ENCODE measurements around the gene IFI44L.

IFI44L gene

DNA sequence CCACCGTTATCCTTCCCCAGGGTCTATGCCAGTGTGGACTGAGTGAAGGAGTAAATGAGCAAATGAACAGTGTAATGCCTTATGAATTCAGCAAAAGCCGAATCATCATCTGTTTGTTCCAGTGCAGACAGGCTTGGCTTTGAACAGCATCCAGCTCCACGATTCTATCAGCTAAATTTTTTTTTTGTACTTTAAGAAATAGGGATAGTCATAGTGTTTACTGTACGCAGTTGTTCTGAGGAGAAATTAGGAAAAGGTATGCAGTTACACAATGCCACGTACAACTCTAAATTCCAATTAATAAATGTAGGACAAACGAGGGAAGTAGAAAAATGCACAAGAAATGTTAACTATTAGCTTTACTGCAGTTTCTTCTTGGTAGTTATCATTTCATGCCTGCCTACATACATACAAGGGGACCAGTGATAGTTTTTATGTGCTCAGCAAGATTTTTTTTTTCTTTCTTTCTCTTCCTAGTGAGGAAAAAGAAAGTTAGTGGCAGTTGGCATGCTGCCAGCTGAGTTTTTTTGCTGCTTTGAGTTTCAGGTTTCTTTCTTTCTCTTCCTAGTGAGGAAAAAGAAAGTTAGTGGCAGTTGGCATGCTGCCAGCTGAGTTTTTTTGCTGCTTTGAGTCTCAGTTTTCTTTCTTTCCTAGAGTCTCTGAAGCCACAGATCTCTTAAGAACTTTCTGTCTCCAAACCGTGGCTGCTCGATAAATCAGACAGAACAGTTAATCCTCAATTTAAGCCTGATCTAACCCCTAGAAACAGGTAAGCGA, at the start of gene IFI44L:
TSS of gene IFI44L (plus strand) at position 646 of the 777 bp plus-strand sequence. CDS start 7,468 bp downstream, outside the sequence.
- DNase-seq (ENCODE audit: low read depth) = peak; percentile 68

DNA sequence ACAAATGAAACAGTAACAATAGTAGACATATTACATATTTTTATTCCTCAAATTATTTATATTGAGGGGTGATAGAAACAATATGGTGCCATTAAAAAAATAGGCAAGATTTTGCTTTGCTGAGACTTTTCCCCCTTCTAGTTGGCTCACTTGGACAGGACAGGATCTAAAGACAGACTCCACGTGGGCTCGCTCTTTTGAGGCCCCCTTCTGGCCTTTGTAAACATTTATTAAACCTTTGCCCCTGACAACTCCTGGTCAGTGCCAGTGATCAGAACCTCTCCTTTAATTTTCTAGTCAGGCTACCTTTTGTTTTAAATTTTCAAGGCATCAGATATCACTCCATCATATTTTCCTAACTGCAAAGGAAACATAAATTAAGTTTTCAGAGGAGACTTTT, 49.7 kb upstream of the IFI44L start:
- no peak for DNase-seq (ENCODE audit: low read depth)

DNA sequence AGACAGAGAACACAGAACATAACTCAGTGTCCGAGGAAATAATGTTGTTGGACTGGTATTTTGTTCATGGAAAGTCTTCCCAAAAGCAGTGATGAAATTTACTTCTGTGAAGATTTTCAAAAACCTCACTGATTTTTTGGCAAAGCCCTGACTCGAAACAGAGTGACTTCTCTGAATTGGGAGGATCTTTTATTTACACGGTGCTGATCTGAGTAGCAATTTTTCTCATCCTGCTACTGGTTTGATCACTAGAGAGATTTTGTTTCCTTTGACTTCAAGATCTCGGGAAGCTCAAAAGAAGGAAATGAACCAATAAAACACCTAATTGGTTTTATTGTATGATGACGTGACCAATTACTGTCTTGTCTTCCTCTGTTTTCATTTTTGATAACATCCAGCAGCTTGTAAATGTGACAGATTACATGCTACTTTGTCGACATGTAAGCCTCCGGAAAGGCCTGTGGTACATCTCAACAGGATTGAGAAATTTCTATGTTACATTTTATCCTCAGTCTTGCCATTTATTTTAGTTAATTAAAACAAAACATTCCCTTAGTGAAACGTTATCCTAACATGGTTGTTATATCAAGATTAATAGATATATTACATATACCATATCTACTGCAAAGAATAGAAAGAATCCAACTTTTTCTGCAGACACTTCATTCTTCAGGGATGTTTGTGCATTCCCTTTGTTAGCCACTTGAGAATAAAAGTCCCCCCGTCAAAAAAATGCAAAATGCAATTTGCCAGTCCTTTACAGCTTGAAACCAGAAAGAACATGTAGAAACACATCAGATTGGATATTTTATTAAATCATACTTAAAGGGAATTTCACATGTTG, 42.8 kb upstream of the IFI44L start:
- DNase-seq (ENCODE audit: low read depth) = peak; percentile 81

DNA sequence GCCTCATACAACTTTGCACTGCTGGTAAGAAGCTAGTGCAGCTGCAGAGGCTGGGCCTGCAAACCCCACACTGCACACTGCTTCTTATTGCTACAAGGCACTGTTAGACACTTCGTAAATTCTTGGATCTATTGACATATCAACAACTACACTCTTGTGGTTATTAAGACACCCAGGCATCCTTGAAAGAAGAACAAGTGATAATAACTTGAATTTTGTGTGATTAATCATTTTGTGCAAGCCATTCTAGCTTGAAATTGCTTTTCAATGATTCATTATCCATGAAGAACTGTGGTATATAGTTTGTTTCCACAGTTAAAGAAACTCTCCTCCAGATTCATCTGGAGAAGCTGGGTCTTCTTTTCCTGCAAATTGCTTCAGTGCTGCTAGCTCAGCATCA, 33.7 kb upstream of the IFI44L start:
- DNase-seq (ENCODE audit: low read depth) = peak; percentile 78

GRCh38 chr1:78587211-78587610, 33.0 kb upstream of the IFI44L start:
- peak; percentile 21 for DNase-seq (ENCODE audit: low read depth)

- no peak for DNase-seq (ENCODE audit: low read depth)
Measured at GRCh38 chr1:78591971-78592370, 28.3 kb upstream of the IFI44L start.

DNA sequence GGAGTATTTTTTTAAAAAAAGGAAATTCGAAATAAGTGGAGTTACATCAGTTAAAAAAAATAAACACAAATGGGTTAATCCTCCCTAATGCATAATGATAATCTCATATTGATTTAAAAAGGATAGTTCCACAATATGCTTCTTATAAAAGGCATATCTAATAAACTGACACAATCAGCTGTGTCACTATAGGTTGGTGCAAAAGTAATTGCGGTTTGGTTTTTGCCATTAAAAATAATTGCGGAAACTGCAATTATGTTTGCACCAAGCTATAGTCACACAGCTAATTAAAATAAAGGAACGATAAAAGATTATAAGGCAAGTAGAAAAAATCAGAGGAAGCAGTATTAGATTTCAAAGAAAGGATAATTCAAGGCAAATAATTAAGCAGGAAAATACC, 21.0 kb upstream of the IFI44L start:
- DNase-seq (ENCODE audit: low read depth) = no peak

DNA sequence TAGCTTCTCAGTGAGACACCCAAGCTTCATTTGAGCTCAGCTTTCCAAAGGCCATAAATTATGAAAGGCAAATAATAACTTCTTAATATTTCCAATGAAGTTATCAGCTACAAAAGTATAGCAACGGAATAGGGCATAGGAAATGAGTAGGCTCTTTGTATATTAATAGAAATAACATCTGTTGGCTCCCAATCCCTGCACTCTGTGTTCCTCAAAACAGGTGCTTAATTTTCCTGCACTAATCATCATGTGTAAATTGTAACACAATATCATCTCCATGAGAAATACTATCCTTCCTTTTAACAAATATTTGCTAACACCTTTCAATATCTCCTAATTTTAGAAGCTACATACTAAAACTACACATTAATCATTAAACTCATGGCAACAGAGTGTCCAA, 19.2 kb upstream of the IFI44L start:
- DNase-seq (ENCODE audit: low read depth) = no peak

- peak; percentile 46 for DNase-seq (ENCODE audit: low read depth)
Measured at GRCh38 chr1:78603206-78603605, 17.0 kb upstream of the IFI44L start.

GRCh38 chr1:78604643-78605042, 15.6 kb upstream of the IFI44L start:
- no peak for DNase-seq (ENCODE audit: low read depth)

- DNase-seq (ENCODE audit: low read depth) = no peak
Measured at GRCh38 chr1:78606274-78606673, 14.0 kb upstream of the IFI44L start.

- DNase-seq (ENCODE audit: low read depth) = peak; percentile 45
Measured at GRCh38 chr1:78607334-78607927, 12.8 kb upstream of the IFI44L start.

- no peak for DNase-seq (ENCODE audit: low read depth)
Measured at GRCh38 chr1:78607944-78608343, 12.3 kb upstream of the IFI44L start.

- peak; percentile 85 for DNase-seq (ENCODE audit: low read depth)
Measured at GRCh38 chr1:78617615-78618026, 2.6 kb upstream of the IFI44L start.

- DNase-seq (ENCODE audit: low read depth) = no peak
Measured at GRCh38 chr1:78619032-78619431, 1.2 kb upstream of the IFI44L start.

DNA sequence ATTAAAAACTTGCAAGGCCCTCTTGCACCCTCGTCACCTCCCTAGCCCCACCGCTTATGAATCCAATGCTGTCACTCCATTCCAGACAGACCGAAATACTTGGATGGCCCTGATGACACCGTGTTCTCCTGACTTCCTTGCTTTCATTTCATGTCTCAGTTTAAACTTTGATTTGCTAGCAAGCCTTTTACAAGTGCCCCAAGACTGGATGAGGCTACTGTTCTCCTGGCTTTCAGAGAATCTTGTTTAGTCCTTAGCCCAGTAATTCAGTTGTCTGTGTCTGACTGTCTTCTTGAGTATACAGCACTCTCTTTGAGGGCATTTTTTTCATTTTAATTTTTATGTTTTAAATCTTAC, 824 bp upstream of the IFI44L start:
- no peak for DNase-seq (ENCODE audit: low read depth)

GRCh38 chr1:78620666-78621065, 418 bp downstream of the IFI44L start:
- DNase-seq (ENCODE audit: low read depth) = no peak

GRCh38 chr1:78622548-78622947, 2.3 kb downstream of the IFI44L start:
- DNase-seq (ENCODE audit: low read depth) = no peak

GRCh38 chr1:78624035-78624434, 3.8 kb downstream of the IFI44L start:
- no peak for DNase-seq (ENCODE audit: low read depth)

GRCh38 chr1:78627321-78627720, 7.1 kb downstream of the IFI44L start:
- DNase-seq (ENCODE audit: low read depth) = peak; percentile 49

DNA sequence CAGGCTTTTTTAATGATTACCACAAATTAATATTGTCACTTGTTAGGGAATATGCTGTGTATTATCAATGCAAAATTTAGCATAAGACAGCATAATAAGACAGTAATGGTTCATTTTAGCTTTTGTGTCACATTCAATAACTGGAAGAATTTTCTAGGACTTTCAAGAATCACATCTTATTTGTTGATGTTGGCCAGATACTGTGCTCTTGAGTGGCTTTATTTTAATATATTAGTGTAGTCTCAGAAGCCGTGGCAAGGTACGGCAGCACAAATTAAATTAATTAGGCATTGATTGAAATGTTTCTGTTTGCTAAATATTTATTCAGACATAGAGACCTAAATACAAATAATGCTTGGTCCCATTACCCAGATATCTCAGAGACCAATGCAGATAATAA, 10.4 kb downstream of the IFI44L start:
- no peak for DNase-seq (ENCODE audit: low read depth)

- DNase-seq (ENCODE audit: low read depth) = no peak
Measured at GRCh38 chr1:78633209-78633608, 13.0 kb downstream of the IFI44L start.

DNA sequence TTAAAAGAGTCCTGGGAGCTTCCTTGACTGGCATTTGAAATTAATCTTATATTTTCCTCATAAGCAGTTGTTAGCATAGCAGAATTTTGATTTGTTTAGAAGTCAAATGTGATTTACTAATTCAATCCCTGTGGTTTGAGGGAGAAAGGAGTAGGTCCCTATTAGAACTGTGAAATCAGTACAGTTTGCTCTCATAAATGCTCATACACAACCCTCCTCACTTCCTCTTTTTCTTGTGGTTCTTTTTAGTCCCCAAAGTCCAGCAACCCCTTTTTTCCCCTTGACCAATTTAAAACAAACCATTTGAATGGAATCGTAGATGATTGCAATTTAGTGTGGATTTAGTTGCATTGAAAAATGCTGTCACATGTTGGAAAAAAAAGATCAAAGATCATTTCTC, 20.2 kb downstream of the IFI44L start:
- DNase-seq (ENCODE audit: low read depth) = no peak

Measured in EH (cell line).